Thyroid gland (tissue), 4 donors: ENCODE results near the gene PLPP3.

ENCODE experiments used
- POLR2A ChIP-seq, 2 donors: fragments of 450-650 bp; IDR thresholded peaks; one replicate each; pipeline ENCODE4 v1.6.1; 2017; ENCODE audit warnings: antibody characterized with exemption in 2 of 2, mild to moderate bottlenecking in 2 of 2, moderate library complexity in 1 of 2
- TF ChIP-seq, protein P1 (sequence below), 6 experiments: fragments of 200-600 bp in 3 of 6; fragments of 450-650 bp in 3 of 6; sonication (generic) in 3 of 6; IDR thresholded peaks; one replicate each; pipeline ENCODE4 v1.5.1; 2016 to 2019; ENCODE audit warnings: antibody characterized with exemption in 6 of 6, mild to moderate bottlenecking in 2 of 6, inconsistent platforms in 1 of 6, moderate library complexity in 1 of 6

DNA sequence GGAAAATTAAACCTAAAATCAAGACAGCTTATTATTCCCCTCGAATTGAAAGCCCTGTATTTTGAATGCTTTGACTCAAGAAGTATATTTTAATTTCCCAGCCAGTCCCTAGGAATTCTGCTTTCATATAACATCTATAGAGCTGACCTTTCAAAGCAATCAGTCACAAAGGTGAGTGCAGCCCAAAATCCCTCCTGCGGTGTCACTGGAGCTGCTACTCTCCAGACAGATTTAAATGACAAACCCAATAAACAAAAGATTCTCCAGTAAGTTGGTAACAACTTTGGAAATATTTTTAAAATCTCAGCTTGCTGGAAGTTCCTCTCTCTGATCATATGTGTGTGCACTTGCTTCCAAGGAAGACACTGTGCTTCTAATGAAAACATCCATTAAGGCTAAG lies 14.7 kb downstream of the PLPP3 start:
- TF ChIP-seq, protein P1, sequence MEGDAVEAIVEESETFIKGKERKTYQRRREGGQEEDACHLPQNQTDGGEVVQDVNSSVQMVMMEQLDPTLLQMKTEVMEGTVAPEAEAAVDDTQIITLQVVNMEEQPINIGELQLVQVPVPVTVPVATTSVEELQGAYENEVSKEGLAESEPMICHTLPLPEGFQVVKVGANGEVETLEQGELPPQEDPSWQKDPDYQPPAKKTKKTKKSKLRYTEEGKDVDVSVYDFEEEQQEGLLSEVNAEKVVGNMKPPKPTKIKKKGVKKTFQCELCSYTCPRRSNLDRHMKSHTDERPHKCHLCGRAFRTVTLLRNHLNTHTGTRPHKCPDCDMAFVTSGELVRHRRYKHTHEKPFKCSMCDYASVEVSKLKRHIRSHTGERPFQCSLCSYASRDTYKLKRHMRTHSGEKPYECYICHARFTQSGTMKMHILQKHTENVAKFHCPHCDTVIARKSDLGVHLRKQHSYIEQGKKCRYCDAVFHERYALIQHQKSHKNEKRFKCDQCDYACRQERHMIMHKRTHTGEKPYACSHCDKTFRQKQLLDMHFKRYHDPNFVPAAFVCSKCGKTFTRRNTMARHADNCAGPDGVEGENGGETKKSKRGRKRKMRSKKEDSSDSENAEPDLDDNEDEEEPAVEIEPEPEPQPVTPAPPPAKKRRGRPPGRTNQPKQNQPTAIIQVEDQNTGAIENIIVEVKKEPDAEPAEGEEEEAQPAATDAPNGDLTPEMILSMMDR (IDR thresholded peaks at IDR 0.05): no peak
- TF ChIP-seq POLR2A (IDR thresholded peaks at IDR 0.05): no peak
